Tibial nerve (tissue), 4 donors: Measurements from ENCODE around the gene FGFR3.

Experiments used
- EP300 ChIP-seq, 2 donors: sonication (generic); formaldehyde crosslinking; IDR thresholded peaks; one replicate each; pipeline ENCODE4 v1.6.1; 2017; ENCODE audit warnings: antibody characterized with exemption in 2 of 2, mild to moderate bottlenecking in 1 of 2
- POLR2A ChIP-seq, 2 donors: fragments of 450-650 bp; IDR thresholded peaks; one replicate each; pipeline ENCODE4 v1.6.1; 2017; ENCODE audit warnings: antibody characterized with exemption in 2 of 2, mild to moderate bottlenecking in 2 of 2, moderate library complexity in 2 of 2
- TF ChIP-seq, protein P1 (sequence below), 5 experiments: fragments of 200-600 bp in 3 of 5; fragments of 450-650 bp in 2 of 5; sonication (generic) in 3 of 5; IDR thresholded peaks; one replicate each; pipeline ENCODE4 v1.5.1; 2016 to 2019; ENCODE audit warnings: antibody characterized with exemption in 5 of 5, mild to moderate bottlenecking in 3 of 5, moderate library complexity in 2 of 5

GRCh38 chr4:1789552-1789951, 3.5 kb upstream of the FGFR3 start:
- TF ChIP-seq POLR2A (IDR thresholded peaks at IDR 0.05) (no peak), EP300 (IDR thresholded peaks at IDR 0.05) (no peak)
- TF ChIP-seq, protein P1, sequence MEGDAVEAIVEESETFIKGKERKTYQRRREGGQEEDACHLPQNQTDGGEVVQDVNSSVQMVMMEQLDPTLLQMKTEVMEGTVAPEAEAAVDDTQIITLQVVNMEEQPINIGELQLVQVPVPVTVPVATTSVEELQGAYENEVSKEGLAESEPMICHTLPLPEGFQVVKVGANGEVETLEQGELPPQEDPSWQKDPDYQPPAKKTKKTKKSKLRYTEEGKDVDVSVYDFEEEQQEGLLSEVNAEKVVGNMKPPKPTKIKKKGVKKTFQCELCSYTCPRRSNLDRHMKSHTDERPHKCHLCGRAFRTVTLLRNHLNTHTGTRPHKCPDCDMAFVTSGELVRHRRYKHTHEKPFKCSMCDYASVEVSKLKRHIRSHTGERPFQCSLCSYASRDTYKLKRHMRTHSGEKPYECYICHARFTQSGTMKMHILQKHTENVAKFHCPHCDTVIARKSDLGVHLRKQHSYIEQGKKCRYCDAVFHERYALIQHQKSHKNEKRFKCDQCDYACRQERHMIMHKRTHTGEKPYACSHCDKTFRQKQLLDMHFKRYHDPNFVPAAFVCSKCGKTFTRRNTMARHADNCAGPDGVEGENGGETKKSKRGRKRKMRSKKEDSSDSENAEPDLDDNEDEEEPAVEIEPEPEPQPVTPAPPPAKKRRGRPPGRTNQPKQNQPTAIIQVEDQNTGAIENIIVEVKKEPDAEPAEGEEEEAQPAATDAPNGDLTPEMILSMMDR (IDR thresholded peaks at IDR 0.05): no peak
